Endothelial cell (in vitro differentiated cells): ENCODE results near the gene FSD2. TPM values are rescaled to one million over a fixed set of nuclear protein-coding genes. Genes with fewer than 3 reads are reported as not detected.

Source experiments
- DNase-seq: peaks from one replicate; pipeline ENCODE4 v3.0.0; 2021; ENCODE audit warnings: low spot score
- H3K27ac Mint-ChIP-seq: one replicate; pipeline ENCODE4 v1.8.0; 2021; ENCODE audit warnings: mixed read lengths, inconsistent platforms; ENCODE audit not compliant: unreplicated experiment
- H3K27me3 Mint-ChIP-seq: one replicate; pipeline ENCODE4 v1.8.0; 2021; ENCODE audit warnings: mild to moderate bottlenecking, moderate library complexity, mixed read lengths, inconsistent platforms; ENCODE audit not compliant: unreplicated experiment
- H3K36me3 Mint-ChIP-seq: one replicate; pipeline ENCODE4 v1.8.0; 2021; ENCODE audit warnings: mild to moderate bottlenecking, low read depth, mixed read lengths, inconsistent platforms; ENCODE audit not compliant: unreplicated experiment
- H3K4me1 Mint-ChIP-seq: one replicate; pipeline ENCODE4 v1.8.0; 2021; ENCODE audit warnings: mild to moderate bottlenecking, mixed read lengths, inconsistent platforms; ENCODE audit not compliant: unreplicated experiment
- H3K4me3 Mint-ChIP-seq: one replicate; pipeline ENCODE4 v1.8.0; 2021; ENCODE audit warnings: mild to moderate bottlenecking, mixed read lengths, inconsistent platforms; ENCODE audit not compliant: unreplicated experiment
- H3K9me3 Mint-ChIP-seq: one replicate; pipeline ENCODE4 v1.8.0; 2021; ENCODE audit warnings: mixed read lengths, inconsistent platforms; ENCODE audit not compliant: unreplicated experiment
- CTCF ChIP-seq: fragments of 200-600 bp; sonication (generic); IDR thresholded peaks from one replicate; pipeline ENCODE4 v1.5.0; 2021; ENCODE audit warnings: antibody characterized with exemption; ENCODE audit not compliant: unreplicated experiment
- long read RNA-seq: library from polyadenylated mRNA; unstranded; transcript quantifications from one replicate; pipeline ENCODE4 v2.0.0, GENCODE V29; 2020; ENCODE audit not compliant: unreplicated experiment
- total RNA-seq: library from RNA; stranded (reverse); fragmentation: NEBNext Ultra II Directional; extraction: Animal tissue kit (Norgen Biotek cat#: 25700); gene quantifications from one replicate; pipeline ENCODE4 v1.2.1, GENCODE V29; 2021; ENCODE audit not compliant: unreplicated experiment

Gene FSD2
- total RNA-seq: not detected
- long read RNA-seq: 0 reads

- Mint-ChIP-seq H3K27me3 (peaks cover 3% of the 10 kb centered on the region), H3K27ac (no peak within 1 kb of the TSS), H3K4me3 (no peak within 1 kb of the TSS), H3K9me3 (no peaks in the 10 kb centered on the region), H3K36me3 (no peaks in the 10 kb centered on the region), H3K4me1 (peaks cover 10% of the 10 kb centered on the region)
- TF ChIP-seq CTCF: no peak
- DNase-seq: no peak
Measured at GRCh38 chr15:82805994-82806406, at the start of gene FSD2. FSD2 (minus strand) TSS chr15:82806069; CDS start chr15:82787390, 18,679 bp downstream.

- Mint-ChIP-seq H3K27ac (no peak overlapping the region), H3K27me3 (peaks cover 5% of the 10 kb centered on the region), H3K4me3 (no peak overlapping the region), H3K36me3 (no peaks in the 10 kb centered on the region), H3K4me1 (peaks cover 4% of the 10 kb centered on the region), H3K9me3 (no peaks in the 10 kb centered on the region)
- TF ChIP-seq CTCF: no peak
- no peak for DNase-seq
Measured at GRCh38 chr15:82854554-82854953, 48.7 kb upstream of the FSD2 start.

GRCh38 chr15:82852941-82853561 is 47.2 kb upstream of the FSD2 start:
- H3K36me3 Mint-ChIP-seq: no peaks in the 10 kb centered on the region
- peaks cover 7% of the 10 kb centered on the region for H3K4me1 Mint-ChIP-seq
- DNase-seq: no peak
- no peaks in the 10 kb centered on the region for H3K9me3 Mint-ChIP-seq
- H3K27ac Mint-ChIP-seq: no peak overlapping the region
- TF ChIP-seq CTCF: no peak
- H3K4me3 Mint-ChIP-seq: no peak overlapping the region
- peaks cover 5% of the 10 kb centered on the region for H3K27me3 Mint-ChIP-seq

GRCh38 chr15:82851981-82852511 is 46.2 kb upstream of the FSD2 start:
- peaks cover 2% of the 10 kb centered on the region for H3K36me3 Mint-ChIP-seq
- H3K27ac Mint-ChIP-seq: no peak overlapping the region
- no peak overlapping the region for H3K4me3 Mint-ChIP-seq
- no peaks in the 10 kb centered on the region for H3K9me3 Mint-ChIP-seq
- H3K4me1 Mint-ChIP-seq: peaks cover 7% of the 10 kb centered on the region
- peaks cover 5% of the 10 kb centered on the region for H3K27me3 Mint-ChIP-seq
- no peak for TF ChIP-seq CTCF
- DNase-seq: no peak

- no peak for TF ChIP-seq CTCF
- H3K4me3 Mint-ChIP-seq: no peak overlapping the region
- no peaks in the 10 kb centered on the region for H3K9me3 Mint-ChIP-seq
- no peak overlapping the region for H3K27ac Mint-ChIP-seq
- H3K27me3 Mint-ChIP-seq: peaks cover 5% of the 10 kb centered on the region
- peaks cover 7% of the 10 kb centered on the region for H3K4me1 Mint-ChIP-seq
- H3K36me3 Mint-ChIP-seq: peaks cover 2% of the 10 kb centered on the region
- DNase-seq: no peak
Measured at GRCh38 chr15:82851306-82851850, 45.5 kb upstream of the FSD2 start.
